Measurements from ENCODE around the gene KANTR. TPM values are rescaled to one million over a fixed set of nuclear protein-coding genes. Genes with fewer than 3 reads are reported as not detected.

The KANTR gene
- total and polyA plus RNA-seq, 9 of the 15 experiments (the other 6 are each of a cell fraction or from before 2014, with no cell fraction given) = 1.0 to 5.7 (median 3.4) TPM

- TF ChIP-seq SP2 (IDR thresholded peaks at IDR 0.05; ENCODE audit: extremely low read depth, low read depth, low read length, poor library complexity, severe bottlenecking) (peak; percentile 21), NBN (IDR thresholded peaks at IDR 0.05; ENCODE audit: low read depth) (no peak), RFX7 (CRISPR knock-in tag; IDR thresholded peaks at IDR 0.05) (no peak), TBP (optimal IDR thresholded peaks at IDR 0.05; ENCODE audit: low read depth, low read length) (peak; percentile 15), BCLAF1 (IDR thresholded peaks at IDR 0.05; ENCODE audit: borderline replicate concordance in 1 of 2, control insufficient read depth in 1 of 2, low read depth in 2 of 2, low read length in 1 of 2) (no peak), TCFL5 (CRISPR knock-in tag; conservative IDR thresholded peaks at IDR 0.05) (no peak), ZNF76 (CRISPR knock-in tag; IDR thresholded peaks at IDR 0.05; ENCODE audit: borderline replicate concordance) (no peak), CREM (IDR thresholded peaks at IDR 0.05; ENCODE audit: low read depth) (peak; percentile 17; the same call in 1 of the 2 replicates), RBBP5 (IDR thresholded peaks at IDR 0.05; ENCODE audit: borderline replicate concordance, insufficient read depth, low read length, poor library complexity, severe bottlenecking) (no peak), PHF21A (IDR thresholded peaks at IDR 0.05; ENCODE audit: borderline replicate concordance, low read depth) (0 out of 2 replicates have a peak, but pooled peaks have one; percentile 54), BCL6 (CRISPR knock-in tag; IDR thresholded peaks at IDR 0.05) (no peak), LARP7 (IDR thresholded peaks at IDR 0.05) (no peak), MNT (conservative IDR thresholded peaks at IDR 0.05) (peak; percentile 46 to 71; a peak in 3 of 4 replicates), FOS (IDR thresholded peaks at IDR 0.05; ENCODE audit: extremely low read depth, insufficient read length) (peak; percentile 74), USF1 (CRISPR knock-in tag; IDR thresholded peaks at IDR 0.05) (peak; percentile 80), RHOXF2B (CRISPR knock-in tag; conservative IDR thresholded peaks at IDR 0.05) (no peak), U2AF2 (optimal IDR thresholded peaks at IDR 0.05; ENCODE audit: low read depth, low read length) (no peak), ILK (tag; IDR thresholded peaks at IDR 0.05; ENCODE audit: borderline replicate concordance, low read depth) (no peak), CEBPG (CRISPR knock-in tag; IDR thresholded peaks at IDR 0.05) (no peak), CEBPG (tag; conservative IDR thresholded peaks at IDR 0.05 in 1 of 2, IDR thresholded peaks at IDR 0.05 in 1 of 2) (no peak), HDAC6 (IDR thresholded peaks at IDR 0.05; ENCODE audit: low read depth, low read length) (no peak)
Observed at GRCh38 chrX:53093748-53094581, at the start of gene KANTR (continued).

All from K562 (cell line).